ENCODE results near the gene TGFBR3.

DNA sequence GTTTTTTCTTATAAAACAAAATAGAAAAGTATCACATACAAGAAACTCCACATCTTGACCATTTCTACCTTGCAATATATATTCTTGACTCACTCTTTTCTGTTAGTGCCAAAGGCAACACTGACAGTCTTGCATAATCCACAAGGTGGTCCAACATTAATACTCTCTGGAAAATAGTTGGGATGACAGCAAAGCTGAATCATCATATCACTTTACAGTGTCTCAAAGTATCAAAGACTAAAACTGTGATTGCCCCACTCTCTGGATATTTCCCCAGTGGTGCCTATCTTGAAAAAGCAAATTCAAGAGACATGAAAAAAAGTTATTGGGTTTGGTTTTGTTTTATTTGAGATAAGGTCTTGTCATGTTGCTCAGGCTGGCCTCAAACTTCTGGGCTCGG lies 14.6 kb upstream of the TGFBR3 start:
- TF ChIP-seq, protein P1, sequence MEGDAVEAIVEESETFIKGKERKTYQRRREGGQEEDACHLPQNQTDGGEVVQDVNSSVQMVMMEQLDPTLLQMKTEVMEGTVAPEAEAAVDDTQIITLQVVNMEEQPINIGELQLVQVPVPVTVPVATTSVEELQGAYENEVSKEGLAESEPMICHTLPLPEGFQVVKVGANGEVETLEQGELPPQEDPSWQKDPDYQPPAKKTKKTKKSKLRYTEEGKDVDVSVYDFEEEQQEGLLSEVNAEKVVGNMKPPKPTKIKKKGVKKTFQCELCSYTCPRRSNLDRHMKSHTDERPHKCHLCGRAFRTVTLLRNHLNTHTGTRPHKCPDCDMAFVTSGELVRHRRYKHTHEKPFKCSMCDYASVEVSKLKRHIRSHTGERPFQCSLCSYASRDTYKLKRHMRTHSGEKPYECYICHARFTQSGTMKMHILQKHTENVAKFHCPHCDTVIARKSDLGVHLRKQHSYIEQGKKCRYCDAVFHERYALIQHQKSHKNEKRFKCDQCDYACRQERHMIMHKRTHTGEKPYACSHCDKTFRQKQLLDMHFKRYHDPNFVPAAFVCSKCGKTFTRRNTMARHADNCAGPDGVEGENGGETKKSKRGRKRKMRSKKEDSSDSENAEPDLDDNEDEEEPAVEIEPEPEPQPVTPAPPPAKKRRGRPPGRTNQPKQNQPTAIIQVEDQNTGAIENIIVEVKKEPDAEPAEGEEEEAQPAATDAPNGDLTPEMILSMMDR (conservative IDR thresholded peaks at IDR 0.05; ENCODE audit: low read depth, low read length): no peak
- TF ChIP-seq EZH2 (IDR thresholded peaks at IDR 0.05; ENCODE audit: borderline replicate concordance, low read depth, low read length, poor library complexity, severe bottlenecking): no peak

Measured in A673 (cell line).